C4-2B (cell line): ENCODE data around the gene DCAF5.

Source experiments
- ZFX ChIP-seq: fragments of 450-650 bp; IDR thresholded peaks from 2 replicates; pipeline ENCODE4 v1.6.1; 2017
- TF ChIP-seq, protein P1 (sequence below): fragments of 450-650 bp; conservative IDR thresholded peaks from 2 replicates; pipeline ENCODE4 v1.5.1; 2017; ENCODE audit warnings: mild to moderate bottlenecking

DNA sequence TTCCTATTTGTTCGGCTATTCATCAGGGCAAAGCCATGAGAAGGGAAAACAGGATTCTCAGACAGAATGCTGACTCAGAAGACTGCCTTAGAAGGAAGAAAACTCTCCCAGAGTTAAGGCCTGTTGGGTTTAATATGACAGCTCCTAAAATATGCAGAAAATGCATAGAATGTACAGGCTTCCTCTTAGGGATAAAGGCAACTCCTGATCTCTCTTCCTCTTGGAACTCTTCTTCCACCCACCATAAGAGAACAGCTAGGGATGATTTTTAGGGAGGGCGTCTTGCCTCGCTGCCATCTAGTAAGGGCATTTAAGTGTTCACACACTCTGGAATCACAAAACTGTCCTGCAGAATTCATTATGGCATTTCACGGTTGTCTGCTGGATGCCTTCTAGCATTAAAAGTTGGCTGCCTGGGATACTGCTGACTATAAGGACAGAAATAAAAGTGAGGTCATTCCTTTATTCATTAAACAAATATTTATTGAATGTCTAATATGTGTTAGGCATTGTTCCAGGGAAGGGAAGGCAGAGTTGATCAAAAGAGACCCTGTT, 73.7 kb downstream of the DCAF5 start:
- no peak for TF ChIP-seq ZFX
- TF ChIP-seq, protein P1, sequence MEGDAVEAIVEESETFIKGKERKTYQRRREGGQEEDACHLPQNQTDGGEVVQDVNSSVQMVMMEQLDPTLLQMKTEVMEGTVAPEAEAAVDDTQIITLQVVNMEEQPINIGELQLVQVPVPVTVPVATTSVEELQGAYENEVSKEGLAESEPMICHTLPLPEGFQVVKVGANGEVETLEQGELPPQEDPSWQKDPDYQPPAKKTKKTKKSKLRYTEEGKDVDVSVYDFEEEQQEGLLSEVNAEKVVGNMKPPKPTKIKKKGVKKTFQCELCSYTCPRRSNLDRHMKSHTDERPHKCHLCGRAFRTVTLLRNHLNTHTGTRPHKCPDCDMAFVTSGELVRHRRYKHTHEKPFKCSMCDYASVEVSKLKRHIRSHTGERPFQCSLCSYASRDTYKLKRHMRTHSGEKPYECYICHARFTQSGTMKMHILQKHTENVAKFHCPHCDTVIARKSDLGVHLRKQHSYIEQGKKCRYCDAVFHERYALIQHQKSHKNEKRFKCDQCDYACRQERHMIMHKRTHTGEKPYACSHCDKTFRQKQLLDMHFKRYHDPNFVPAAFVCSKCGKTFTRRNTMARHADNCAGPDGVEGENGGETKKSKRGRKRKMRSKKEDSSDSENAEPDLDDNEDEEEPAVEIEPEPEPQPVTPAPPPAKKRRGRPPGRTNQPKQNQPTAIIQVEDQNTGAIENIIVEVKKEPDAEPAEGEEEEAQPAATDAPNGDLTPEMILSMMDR, result no peak
